ENCODE results near the gene RAP1A.

Gene RAP1A

GRCh38 chr1:111756124-111756513 is 136.5 kb downstream of the RAP1A start:
- ATAC-seq (ENCODE audit: low read depth) = peak; percentile 5
- Mint-ChIP-seq H3K36me3 (peaks cover 7% of the 10 kb centered on the region), H3K9me3 (no peaks in the 10 kb centered on the region), H3K27ac (peak overlapping the region; percentile 99), H3K4me3 (peak overlapping the region; percentile 95), H3K4me1 (peaks cover 23% of the 10 kb centered on the region), H3K27me3 (no peaks in the 10 kb centered on the region)
- no peak for DNase-seq (ENCODE audit: low spot score in 2 of 2)

DNA sequence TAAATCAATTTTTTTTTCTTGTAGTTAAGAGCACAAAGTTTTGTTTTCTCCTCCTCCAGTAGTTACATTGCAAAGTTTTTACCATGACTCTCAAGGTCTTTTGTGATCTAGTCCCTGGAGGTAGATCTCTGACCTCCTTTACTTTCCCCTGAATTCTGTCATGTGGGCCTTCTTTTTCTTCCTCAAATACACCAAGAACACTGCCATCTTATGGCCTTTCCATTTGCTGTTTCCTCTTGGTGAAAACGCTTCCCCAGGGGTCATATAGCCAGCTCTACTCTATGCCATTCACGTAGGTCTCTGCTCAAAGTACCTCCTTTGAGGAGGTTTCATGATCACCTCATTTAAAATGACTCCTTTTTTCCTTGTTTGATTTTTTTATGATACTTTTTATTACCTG is 138.8 kb downstream of the RAP1A start:
- H3K4me1 Mint-ChIP-seq = peaks cover 21% of the 10 kb centered on the region
- no peaks in the 10 kb centered on the region for H3K9me3 Mint-ChIP-seq
- H3K4me3 Mint-ChIP-seq = no peak overlapping the region
- H3K36me3 Mint-ChIP-seq = peaks cover 15% of the 10 kb centered on the region
- ATAC-seq (ENCODE audit: low read depth) (no peak), DNase-seq (ENCODE audit: low spot score in 2 of 2) (no peak)
- H3K27me3 Mint-ChIP-seq = no peaks in the 10 kb centered on the region
- H3K27ac Mint-ChIP-seq = no peak overlapping the region

DNA sequence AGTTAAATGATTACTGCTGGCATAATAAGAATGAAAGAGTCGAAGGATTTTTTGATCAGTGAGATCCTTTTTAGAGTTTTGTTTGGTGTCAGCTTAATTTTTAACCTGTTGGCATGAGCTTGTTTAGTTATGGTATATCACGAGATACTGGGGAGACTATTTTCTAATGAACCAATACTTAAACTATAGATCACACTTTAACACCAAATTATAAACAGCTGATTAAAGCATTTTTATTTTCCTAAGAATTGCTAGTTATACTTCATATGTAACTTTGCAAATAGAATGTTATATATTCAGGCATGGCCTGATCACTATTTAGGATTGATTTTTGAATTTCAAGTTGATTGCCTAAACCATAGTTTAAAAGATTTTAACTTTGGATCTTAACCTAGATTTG is 142.1 kb downstream of the RAP1A start:
- no peak overlapping the region for H3K4me3 Mint-ChIP-seq
- H3K27ac Mint-ChIP-seq = no peak overlapping the region
- H3K36me3 Mint-ChIP-seq = peaks cover 31% of the 10 kb centered on the region

DNA sequence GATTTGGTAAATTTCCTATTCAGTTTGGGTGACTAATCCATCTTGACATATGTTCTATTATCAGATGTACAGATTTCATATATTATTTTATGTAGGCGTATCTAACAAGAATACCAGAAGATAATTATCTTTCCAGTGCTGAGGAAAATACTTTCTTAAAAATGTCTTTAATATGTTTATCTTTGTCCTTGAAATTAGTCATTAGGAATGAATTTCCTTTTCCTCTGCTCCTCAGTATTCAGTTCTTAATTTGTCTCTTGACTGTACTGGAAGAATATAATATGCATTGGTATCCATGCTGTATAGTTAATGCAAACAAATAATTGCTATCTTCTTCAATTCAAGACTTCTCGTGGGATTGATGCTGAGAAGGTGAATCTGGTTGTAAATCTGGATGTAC is 142.7 kb downstream of the RAP1A start:
- Mint-ChIP-seq H3K4me3 (no peak overlapping the region), H3K36me3 (peaks cover 31% of the 10 kb centered on the region), H3K27me3 (no peaks in the 10 kb centered on the region), H3K4me1 (peaks cover 8% of the 10 kb centered on the region), H3K27ac (peak overlapping the region; percentile 58), H3K9me3 (no peaks in the 10 kb centered on the region)
- DNase-seq (ENCODE audit: low spot score in 2 of 2) (no peak), ATAC-seq (ENCODE audit: low read depth) (no peak)

More for the DNA sequence above, 142.1 kb downstream of the RAP1A start:
- ATAC-seq (ENCODE audit: low read depth) (no peak), DNase-seq (ENCODE audit: low spot score in 2 of 2) (no peak)
- H3K4me1 Mint-ChIP-seq = peaks cover 13% of the 10 kb centered on the region
- H3K27me3 Mint-ChIP-seq = no peaks in the 10 kb centered on the region
- no peaks in the 10 kb centered on the region for H3K9me3 Mint-ChIP-seq
